ENCODE measurements around the gene LIPE.

Gene LIPE

GRCh38 chr19:42375415-42376176 is 51.6 kb downstream of the LIPE start:
- no peak for DNase-seq

- DNase-seq, result no peak
Measured at GRCh38 chr19:42374826-42375376, 52.3 kb downstream of the LIPE start.

DNA sequence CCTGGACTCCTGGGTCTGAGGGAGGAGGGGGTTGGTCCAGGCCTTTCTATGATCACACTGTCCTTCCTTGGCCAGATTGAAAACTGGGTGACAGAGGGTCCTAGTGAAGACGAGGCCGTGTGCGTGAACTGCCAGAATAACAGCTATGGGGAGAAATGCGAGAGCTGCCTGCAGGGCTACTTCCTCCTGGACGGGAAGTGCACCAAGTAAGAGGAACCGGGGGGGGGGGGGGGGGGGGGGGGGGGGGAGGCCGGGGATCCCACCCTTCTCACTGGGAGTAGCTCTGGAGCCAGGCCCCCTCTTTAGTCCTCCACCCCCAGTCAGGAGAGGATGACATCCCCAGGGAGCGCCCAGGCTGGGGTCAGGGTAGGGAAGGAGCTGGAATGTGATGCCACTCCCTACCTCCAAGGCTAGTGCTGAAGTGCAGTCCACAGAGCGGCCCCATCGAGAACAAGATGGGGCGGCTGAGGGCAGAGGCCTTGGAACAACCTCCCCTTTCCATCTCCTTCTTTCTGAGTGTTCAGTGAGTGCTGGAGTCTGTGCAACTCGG is 56.5 kb downstream of the LIPE start:
- DNase-seq, result no peak

- no peak for DNase-seq
Measured at GRCh38 chr19:42370068-42370520, 57.1 kb downstream of the LIPE start.

GRCh38 chr19:42369433-42370067 is 57.6 kb downstream of the LIPE start:
- no peak for DNase-seq

GRCh38 chr19:42368765-42369164 is 58.4 kb downstream of the LIPE start:
- no peak for DNase-seq

DNA sequence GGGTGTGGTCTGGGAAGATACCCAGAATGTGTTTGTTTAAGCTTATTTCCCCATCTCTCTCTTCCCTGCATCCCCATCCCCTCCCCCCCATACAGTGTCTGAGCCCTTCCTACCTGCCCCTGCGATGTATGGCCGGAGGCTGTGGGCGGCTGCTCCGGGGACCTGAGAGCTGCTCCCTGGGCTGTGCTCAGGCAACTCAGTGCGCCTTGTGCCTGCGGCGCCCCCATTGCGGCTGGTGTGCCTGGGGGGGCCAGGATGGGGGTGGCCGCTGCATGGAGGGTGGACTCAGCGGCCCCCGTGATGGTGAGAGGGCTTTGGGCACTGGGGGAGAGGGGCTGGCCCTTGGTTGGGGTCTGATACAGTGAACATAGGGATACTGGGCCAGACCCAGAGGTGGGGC is 58.8 kb downstream of the LIPE start:
- no peak for DNase-seq

DNA sequence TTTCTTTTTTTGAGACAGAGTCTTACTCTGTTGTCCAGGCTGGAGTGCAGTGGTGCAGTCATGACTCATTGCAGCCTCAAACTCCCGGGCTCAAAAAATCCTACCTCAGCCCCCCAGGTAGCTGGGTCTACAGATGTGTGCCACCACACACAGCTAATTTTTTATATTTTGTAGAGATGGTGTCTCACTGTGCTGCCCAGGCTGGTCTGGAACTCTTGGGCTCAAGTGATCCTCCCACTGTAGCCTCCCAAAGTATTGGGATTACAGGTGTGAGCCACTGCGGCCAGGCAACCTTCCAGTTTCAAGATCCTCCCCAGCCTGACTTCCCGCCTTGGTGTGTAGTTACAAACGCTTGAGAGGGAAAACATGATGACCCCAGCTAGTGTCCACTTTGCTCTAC is 59.3 kb downstream of the LIPE start:
- DNase-seq, result no peak

- no peak for DNase-seq
Measured at GRCh38 chr19:42366673-42367072, 60.5 kb downstream of the LIPE start.

- DNase-seq, result no peak
Measured at GRCh38 chr19:42363614-42364346, 63.4 kb downstream of the LIPE start.

GRCh38 chr19:42362891-42363440 is 64.2 kb downstream of the LIPE start:
- no peak for DNase-seq

- DNase-seq, result no peak
Measured at GRCh38 chr19:42362342-42362741, 64.8 kb downstream of the LIPE start.

- no peak for DNase-seq
Measured at GRCh38 chr19:42361545-42361910, 65.7 kb downstream of the LIPE start.

- DNase-seq, result no peak
Measured at GRCh38 chr19:42360787-42361544, 66.2 kb downstream of the LIPE start.

DNA sequence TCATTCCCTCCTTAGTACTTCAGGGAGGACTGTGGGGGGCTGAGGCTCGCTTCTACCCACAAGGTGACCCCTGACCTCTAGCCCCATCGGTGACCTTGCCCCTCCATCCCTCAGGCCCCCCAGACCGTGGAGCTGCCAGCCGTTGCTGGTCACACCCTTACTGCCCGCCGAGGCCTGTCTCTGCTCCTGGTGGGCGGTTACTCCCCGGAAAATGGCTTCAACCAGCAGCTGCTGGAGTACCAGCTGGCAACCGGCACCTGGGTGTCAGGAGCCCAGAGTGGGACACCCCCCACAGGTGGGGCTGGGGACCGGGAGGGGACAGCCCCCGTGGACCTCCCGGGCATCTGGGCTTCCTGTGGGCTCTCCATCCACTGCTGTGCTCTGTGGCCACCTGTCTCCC is 69.9 kb downstream of the LIPE start:
- DNase-seq, result no peak

DNA sequence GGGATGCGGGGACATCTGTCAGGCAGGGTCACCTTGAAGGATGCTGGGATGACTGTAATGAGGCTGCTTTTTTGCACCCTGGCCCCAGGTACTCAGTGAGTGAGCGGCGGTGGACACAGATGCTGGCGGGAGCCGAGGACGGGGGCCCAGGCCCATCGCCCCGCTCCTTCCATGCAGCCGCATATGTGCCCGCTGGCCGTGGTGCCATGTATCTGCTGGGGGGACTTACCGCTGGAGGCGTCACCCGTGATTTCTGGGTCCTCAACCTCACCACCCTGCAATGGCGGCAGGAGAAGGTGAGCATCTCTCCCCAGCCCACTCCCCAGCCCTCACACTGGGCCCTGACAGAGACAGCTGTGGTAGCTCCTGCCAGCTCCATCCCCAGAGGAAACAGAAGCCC is 70.5 kb downstream of the LIPE start:
- no peak for DNase-seq

GRCh38 chr19:42355896-42356295 is 71.3 kb downstream of the LIPE start:
- DNase-seq, result no peak

DNA sequence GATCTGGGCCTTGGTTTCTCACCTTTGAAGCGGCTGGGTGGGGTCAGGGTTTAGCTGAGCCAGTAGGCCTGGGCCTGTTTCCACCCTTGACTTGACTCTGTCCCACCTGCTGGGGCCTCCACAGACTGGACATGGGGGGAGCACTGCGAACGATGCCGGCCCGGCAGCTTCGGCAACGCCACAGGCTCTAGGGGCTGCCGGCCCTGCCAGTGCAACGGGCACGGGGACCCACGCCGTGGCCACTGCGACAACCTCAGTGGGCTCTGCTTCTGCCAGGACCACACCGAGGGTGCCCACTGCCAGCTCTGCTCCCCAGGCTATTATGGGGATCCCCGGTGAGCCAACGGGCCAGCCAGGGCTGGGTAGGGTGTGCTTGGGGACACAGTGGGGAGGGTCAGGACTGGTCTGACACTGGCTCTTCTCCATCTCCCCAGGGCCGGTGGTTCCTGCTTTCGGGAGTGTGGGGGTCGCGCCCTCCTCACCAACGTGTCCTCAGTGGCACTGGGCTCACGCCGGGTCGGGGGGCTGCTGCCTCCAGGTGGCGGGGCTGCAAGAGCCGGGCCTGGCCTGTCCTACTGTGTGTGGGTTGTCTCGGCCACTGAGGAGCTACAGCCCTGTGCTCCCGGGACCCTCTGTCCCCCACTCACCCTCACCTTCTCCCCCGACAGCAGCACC is 73.7 kb downstream of the LIPE start:
- DNase-seq, result no peak

GRCh38 chr19:42352301-42353259 is 74.6 kb downstream of the LIPE start:
- DNase-seq, result peak; percentile 31
